ENCODE results near the gene PSEN2. TPM values are rescaled to one million over a fixed set of nuclear protein-coding genes. Genes with fewer than 3 reads are reported as not detected.

Gene PSEN2
- total RNA-seq, 1 donor from 2014 or later = 6.9 TPM

GRCh38 chr1:226886122-226886901, 15.9 kb downstream of the PSEN2 start:
- ATAC-seq = no peak

GRCh38 chr1:226887006-226887405, 16.6 kb downstream of the PSEN2 start:
- ATAC-seq = no peak

DNA sequence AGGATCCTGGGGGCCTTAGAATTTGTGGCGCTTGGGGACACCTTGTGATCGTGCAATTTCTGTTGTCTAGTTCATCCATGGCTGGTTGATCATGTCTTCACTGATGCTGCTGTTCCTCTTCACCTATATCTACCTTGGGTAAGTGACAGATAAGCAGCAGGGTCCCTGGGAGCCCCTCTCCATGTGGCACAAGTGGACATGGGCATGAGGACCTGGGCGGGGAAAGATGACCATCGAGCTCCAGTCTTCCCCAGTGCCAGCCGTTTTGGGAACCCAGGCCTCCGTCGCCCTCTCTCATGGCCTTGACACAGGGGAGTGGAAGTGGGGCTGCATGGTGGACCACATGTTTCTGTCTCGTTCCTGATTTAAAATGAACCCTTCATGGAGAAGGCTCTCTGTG, 17.6 kb downstream of the PSEN2 start:
- ATAC-seq = no peak

DNA sequence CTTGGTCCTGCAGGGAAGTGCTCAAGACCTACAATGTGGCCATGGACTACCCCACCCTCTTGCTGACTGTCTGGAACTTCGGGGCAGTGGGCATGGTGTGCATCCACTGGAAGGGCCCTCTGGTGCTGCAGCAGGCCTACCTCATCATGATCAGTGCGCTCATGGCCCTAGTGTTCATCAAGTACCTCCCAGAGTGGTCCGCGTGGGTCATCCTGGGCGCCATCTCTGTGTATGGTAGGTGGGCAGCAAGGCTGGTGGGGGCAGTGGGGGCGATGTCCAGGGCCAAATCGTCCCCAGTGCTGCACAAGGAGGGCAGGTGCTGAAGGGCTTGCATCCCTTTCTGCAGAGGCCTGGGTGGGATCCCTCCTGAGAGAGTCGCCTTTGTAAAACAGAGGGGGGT, 18.4 kb downstream of the PSEN2 start:
- no peak for ATAC-seq

- ATAC-seq = no peak
Observed at GRCh38 chr1:226889616-226890330, 19.4 kb downstream of the PSEN2 start.

DNA sequence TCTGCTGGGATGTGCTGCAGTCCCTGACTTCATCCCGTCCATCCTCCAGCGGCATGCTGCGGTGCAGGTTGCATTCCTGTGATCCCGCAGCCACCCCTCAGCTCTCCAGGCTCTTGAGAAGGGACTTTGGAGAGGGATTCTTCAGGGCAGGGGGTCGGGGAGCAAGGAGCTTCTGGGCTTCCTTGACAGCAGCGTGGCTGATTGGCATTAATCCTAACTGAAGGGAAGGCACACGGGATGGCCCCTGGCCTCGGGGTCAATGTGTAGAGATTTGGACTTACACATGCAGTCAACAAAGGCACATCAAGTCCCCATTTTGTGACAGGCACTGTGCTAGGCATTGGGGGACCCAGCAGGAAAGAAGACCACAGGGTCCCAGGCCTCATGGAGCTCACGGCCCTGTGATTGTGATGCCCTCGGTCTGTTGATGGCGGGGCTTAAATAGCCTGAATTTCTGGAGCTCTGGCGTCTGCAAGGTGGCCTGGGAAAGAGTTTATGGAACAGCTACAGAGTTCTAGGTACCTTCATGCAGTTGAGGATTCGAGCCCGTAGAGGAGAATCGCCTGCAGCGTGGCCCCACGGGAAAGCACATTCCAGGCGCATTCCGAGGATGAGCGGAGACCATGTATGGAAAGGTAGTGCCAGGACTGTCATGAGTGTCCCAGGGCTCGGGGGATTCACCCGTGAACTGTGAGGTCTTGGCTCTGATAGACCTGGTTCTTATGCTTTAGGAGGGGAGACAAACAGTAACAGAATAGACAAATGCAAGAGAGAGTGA, 20.1 kb downstream of the PSEN2 start:
- no peak for ATAC-seq

GRCh38 chr1:226891346-226891745, 20.9 kb downstream of the PSEN2 start:
- no peak for ATAC-seq

DNA sequence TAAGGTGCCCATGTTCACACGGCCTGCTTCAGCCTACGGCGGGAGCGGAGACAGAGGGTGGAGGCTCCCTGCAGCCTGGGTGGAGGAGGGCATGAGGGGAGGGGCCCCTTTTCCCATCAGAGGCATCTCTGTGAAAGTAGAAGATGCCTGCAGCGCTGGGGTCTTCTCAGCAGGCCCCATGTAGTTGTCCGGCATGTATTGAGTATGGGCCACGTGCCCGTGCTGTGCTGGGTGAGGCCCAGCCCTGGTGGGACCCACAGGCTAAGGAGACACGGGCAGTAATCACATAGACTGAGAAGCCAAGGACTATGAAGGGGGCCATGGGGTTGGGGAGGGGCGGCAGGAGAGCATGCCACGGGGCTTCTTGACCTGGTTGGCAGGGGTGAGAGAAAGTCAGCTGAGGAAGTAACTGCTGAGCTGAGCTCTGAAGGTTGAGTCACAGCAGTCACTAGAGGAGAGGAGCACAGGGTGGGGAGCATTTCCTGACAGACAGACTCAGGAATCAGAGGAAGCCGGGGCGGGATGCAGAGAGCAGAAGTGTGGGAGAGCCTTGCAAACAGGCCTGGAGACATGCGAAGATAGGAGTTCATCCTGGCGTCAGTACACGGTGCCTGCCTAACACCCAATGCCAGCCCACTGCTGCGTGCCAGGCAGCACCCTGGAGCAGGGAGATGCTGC, 21.6 kb downstream of the PSEN2 start:
- no peak for ATAC-seq

GRCh38 chr1:226892524-226892875, 22.1 kb downstream of the PSEN2 start:
- ATAC-seq = no peak

GRCh38 chr1:226893936-226894335, 23.5 kb downstream of the PSEN2 start:
- ATAC-seq = no peak

- no peak for ATAC-seq
Observed at GRCh38 chr1:226894826-226895225, 24.4 kb downstream of the PSEN2 start.

DNA sequence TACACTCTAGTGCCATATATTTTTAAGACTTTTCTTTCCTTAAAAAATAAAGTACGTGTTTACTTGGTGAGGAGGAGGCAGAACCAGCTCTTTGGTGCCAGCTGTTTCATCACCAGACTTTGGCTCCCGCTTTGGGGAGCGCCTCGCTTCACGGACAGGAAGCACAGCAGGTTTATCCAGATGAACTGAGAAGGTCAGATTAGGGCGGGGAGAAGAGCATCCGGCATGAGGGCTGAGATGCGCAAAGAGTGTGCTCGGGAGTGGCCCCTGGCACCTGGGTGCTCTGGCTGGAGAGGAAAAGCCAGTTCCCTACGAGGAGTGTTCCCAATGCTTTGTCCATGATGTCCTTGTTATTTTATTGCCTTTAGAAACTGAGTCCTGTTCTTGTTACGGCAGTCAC, 25.2 kb downstream of the PSEN2 start:
- ATAC-seq = peak; percentile 95

- no peak for ATAC-seq
Observed at GRCh38 chr1:226898246-226898645, 27.8 kb downstream of the PSEN2 start.

DNA sequence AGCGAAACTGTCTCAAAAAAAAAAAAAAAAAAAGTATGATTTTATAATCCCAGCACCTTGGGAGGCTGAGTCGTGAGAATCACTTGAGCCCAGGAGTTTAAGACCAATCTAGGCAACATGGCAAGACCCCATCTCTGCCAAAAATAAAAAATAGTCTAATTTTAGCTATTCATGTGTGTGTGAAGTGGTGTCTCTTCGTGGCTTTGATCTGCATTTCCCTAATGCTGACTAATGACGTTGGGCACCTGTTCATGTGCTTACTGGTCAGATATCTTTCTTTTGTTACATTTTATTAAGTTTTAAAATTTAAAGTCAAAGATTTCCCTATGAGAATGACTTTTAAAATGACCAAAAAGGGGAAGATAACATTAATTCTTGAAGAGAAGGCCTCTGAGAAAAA, 31.0 kb downstream of the PSEN2 start:
- ATAC-seq = no peak

GRCh38 chr1:226902601-226903000, 32.2 kb downstream of the PSEN2 start:
- ATAC-seq = no peak

DNA sequence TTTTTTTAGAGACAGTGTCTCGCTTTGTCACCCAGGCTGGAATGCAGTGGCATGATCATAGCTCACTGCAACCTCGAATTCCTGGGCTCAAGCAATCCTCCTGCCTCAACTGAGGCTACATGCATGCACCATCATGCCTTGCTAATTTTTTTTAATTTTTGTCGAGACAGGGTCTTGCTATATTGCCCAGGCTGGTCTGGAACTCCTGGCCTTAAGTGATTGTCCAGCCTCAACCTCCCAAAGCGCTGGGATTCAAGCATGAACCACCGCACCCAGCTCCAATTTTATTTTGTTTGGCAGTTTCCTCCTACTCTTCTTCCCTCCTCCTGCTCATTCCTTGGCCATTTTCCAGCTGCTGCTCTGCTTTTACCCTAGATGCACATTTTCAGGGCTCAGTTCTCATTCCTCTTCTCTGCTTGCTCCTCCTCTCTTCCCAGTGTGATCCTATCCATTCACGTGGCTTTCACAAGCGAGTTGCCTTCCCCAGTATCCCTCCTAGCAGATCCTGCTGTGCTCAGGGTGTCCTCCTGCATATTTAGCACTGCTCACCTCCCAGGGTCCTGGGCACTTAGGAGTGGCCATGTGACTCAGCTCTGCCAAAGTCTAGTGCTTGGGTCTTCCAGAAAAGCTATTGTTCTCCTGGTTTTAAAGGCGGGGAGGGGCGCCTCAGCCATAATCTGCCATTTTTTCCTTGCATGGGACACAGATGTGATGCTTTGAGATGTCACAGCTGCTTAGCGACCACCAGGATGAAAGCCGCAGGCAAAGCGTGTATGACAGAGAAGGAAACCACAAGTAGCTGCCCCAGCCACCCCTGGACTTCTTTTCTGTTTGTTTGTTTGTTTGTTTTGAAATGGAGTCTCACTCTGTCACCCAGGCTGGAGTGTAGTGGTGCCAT, 33.7 kb downstream of the PSEN2 start:
- no peak for ATAC-seq

DNA sequence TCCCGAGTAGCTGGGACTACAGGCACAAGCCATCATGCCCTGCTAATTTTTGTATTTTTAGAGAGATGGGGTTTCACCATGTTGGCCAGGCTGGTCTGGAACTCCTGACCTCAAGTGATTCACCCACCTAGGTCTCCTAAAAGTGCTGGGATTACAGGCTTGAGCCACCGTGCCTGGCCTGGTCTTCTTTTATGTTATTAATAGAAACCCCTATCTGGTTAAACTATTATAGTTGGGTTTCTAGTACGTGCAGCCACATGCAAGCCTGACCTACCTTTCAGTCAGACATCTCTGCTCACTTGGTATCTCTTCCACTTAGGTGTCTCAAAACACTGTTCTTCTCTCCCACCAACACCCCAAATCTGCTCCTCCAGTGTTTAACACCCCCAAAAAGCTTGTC, 34.4 kb downstream of the PSEN2 start:
- ATAC-seq = no peak

DNA sequence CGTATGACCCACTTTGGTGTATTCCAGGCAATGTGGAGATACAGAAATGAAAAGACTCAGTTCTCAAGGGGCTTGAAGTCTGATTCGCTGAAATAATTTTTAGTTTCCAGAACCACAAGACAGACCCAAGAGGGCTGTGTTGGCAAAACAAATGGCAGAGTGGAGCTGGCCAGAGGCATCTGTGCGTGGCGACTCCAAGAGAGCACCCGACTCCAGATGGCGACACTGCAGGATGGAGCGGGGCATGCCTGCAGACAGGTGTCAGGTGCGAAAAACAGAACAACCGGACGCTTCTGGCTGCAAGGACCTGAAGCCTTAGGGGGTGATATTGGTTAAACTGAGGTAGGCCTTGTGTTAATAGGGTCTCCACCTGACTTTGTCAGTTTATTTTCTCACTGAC, 38.0 kb downstream of the PSEN2 start:
- ATAC-seq = no peak

- no peak for ATAC-seq
Observed at GRCh38 chr1:226908913-226909312, 38.5 kb downstream of the PSEN2 start.

DNA sequence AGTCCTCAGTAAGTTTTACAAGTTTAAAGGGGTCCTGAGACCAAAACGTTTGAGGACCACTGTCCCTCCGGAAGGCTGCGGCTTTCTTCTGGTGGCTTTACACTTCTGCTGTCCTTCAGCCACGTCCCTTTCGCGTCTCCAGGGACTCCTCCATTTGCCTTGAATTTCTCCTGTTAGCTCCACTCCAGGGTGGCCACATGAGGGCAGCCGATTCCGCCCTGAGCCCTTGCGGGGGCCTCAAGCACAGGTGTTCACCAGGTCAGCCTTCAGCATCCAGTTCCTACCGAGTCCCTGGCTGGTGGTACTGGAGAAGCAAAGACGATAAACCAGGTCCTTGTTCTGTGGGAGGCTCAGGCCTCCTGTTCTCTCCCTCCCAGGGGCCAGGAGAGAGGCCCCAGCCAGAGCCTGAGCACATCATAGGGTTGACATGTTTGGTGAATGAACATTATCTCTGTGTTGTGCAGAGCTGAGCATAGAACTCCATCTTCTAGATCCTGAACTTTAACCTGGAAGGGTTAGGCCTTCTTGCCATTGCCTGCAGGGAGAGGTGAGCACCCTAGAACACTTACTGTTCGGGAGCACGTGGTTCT, 42.3 kb downstream of the PSEN2 start:
- peak; percentile 65 for ATAC-seq

GRCh38 chr1:226915672-226915995, 45.2 kb downstream of the PSEN2 start:
- no peak for ATAC-seq

- ATAC-seq = no peak
Observed at GRCh38 chr1:226916497-226916896, 46.1 kb downstream of the PSEN2 start.
